ENCODE data around the gene ASIC2. TPM values are rescaled to one million over a fixed set of nuclear protein-coding genes. Genes with fewer than 3 reads are reported as not detected.

ASIC2 gene
- total and polyA plus RNA-seq, 4 donors: 0.10 to 0.18 TPM; not detected in 2

DNA sequence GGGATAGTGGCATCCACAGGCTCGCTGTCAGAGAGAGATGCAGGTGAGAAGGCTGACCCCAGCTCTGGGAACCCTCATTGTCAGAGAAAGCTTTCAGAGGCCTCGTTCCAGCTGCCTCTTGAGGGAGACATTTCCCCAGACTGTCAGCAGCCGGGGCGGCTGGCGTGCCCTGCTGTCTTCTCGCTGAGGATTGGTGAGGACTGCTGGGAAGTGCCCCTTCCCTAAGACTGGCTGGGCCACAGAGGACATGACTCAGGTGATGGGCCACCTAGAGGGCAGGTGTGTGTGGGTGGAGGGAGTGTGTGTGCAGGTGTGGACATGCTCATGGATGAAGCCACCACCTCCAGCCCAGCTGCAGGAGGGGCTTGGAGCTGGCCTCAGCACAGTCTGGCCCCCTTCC, 276.2 kb downstream of the ASIC2 start:
- WGBS, 2 donors: 86% methylated on average over 6 of the region's 6 CpGs
- DNase-seq (no peak), ATAC-seq (ENCODE audit: low FRiP score) (no peak)
- intact Hi-C loops (cut with DNase I): no loop called here
- no peak overlapping the region for H3K4me3 ChIP-seq (ENCODE audit: low read length in 2 of 2)
- H3K4me1 ChIP-seq (ENCODE audit: control insufficient read depth in 1 of 2, insufficient read depth in 2 of 2, low read length in 2 of 2): no peaks in the 10 kb centered on the region
- H3K36me3 ChIP-seq (ENCODE audit: control insufficient read depth in 1 of 2, insufficient read depth in 2 of 2, low read length in 1 of 2): no peaks in the 10 kb centered on the region
- H3K27me3 ChIP-seq (ENCODE audit: control insufficient read depth in 1 of 2, insufficient read depth in 2 of 2, low read length in 1 of 2): no peaks in the 10 kb centered on the region
- no peaks in the 10 kb centered on the region for H3K9me3 ChIP-seq (ENCODE audit: control insufficient read depth, low read length)
- no peak overlapping the region for H3K27ac ChIP-seq (ENCODE audit: low read depth in 1 of 2, low read length in 2 of 2)

DNA sequence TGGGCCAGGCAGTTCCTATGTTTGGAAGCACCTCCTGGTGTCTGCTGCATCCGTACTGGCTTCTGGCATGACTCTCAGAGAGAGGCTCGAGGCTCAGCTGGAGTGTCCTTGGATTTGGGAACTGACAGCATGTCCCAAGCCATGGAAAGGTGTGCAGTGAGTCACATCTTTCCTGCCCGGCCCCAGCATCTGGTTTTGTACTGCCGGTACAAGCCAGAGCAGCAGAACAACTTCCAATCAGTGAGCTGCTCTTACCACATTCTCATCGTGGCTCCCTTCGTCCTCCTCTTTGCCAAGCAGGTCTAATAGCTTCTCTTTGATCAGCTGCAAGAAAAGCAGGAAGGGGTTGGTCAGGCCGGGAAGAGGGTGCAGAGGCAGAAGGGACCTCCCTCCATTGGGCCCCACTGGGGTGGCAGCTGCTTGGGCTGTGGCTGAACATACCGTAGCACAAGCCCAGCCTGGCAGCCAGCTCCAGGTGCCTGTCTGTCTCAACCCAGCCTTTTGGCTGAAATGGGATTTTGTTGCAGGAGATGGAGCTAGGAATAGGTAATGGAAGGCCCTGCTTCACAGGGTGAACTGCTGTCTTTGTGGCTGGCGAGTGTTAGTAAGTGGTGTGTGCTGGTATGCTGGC, 277.3 kb downstream of the ASIC2 start:
- ATAC-seq (ENCODE audit: low FRiP score) (no peak), DNase-seq (no peak)
- Histone ChIP-seq H3K36me3 (ENCODE audit: control insufficient read depth in 1 of 2, insufficient read depth in 2 of 2, low read length in 1 of 2) (no peaks in the 10 kb centered on the region), H3K4me1 (ENCODE audit: control insufficient read depth in 1 of 2, insufficient read depth in 2 of 2, low read length in 2 of 2) (no peaks in the 10 kb centered on the region), H3K27me3 (ENCODE audit: control insufficient read depth in 1 of 2, insufficient read depth in 2 of 2, low read length in 1 of 2) (no peaks in the 10 kb centered on the region), H3K27ac (ENCODE audit: low read depth in 1 of 2, low read length in 2 of 2) (no peak overlapping the region), H3K4me3 (ENCODE audit: low read length in 2 of 2) (no peak overlapping the region), H3K9me3 (ENCODE audit: control insufficient read depth, low read length) (no peaks in the 10 kb centered on the region)
- intact Hi-C loops (cut with DNase I): no loop called here
- WGBS, 2 donors: 78 to 90% methylated on average over 9 of the region's 9 CpGs

DNA sequence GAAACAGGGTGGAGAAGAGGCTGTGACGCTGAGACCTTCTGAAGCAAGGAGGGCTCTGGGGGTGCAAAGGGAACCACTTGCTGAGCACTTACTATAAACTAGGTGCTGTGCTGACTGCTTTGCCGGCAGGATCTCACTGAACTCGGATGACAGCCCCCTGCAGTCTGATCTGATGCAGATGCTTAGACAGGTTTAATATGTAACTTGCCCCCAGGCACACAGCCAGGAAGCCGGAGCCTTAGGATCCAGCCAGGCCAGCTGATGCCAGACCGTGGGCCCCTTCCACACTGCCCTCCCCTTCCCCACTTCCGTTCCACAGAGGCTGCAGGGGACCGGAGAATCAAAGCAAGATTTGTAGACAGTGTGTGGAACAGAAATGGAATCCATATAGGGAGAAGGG, 278.3 kb downstream of the ASIC2 start:
- Histone ChIP-seq H3K4me1 (ENCODE audit: control insufficient read depth in 1 of 2, insufficient read depth in 2 of 2, low read length in 2 of 2) (no peaks in the 10 kb centered on the region), H3K27me3 (ENCODE audit: control insufficient read depth in 1 of 2, insufficient read depth in 2 of 2, low read length in 1 of 2) (no peaks in the 10 kb centered on the region), H3K36me3 (ENCODE audit: control insufficient read depth in 1 of 2, insufficient read depth in 2 of 2, low read length in 1 of 2) (no peaks in the 10 kb centered on the region), H3K27ac (ENCODE audit: low read depth in 1 of 2, low read length in 2 of 2) (no peak overlapping the region), H3K4me3 (ENCODE audit: low read length in 2 of 2) (no peak overlapping the region), H3K9me3 (ENCODE audit: control insufficient read depth, low read length) (no peaks in the 10 kb centered on the region)
- ATAC-seq (ENCODE audit: low FRiP score) (no peak), DNase-seq (no peak)
- intact Hi-C loops (cut with DNase I): no loop called here
- 44 to 50% methylated on average over 7 of the region's 7 CpGs for WGBS, 2 donors

DNA sequence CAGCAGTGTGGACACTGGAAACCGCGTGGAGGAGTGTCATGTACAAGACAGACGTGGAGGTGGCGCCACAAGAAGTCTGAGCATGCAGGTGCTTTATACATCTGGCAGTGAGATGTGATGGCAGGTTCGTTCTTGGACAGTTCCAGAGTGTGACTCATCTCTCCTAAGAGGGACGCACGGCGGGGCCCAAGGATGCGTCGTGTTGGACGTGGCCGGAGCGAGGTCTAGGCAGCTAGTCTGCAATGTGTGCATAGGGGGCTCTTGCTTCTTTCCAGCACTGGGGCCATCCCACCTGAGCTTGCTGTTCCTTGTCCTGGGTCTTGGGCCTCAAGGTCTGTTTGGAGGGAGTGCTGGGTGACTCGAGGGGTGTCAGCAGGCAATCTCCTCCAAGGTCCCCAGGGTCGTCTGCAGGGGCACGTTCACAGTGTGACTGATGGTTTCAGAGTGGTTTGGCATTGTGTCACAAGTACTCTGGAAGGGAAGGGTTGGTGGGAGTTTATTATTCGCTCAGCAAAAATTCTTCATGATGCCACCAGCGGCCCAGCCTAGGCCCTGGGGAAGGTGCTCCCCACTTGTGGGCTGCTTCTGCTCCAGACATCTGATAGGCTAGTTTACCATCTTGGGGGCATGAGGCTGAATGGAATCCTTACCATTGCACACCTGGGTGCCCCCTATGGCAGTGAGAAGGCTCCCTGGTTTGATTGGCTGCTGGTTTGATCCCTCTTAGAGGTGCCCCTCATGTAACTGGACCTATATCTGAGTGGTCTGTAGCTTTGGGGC, 279.3 kb downstream of the ASIC2 start:
- ATAC-seq (ENCODE audit: low FRiP score): no peak
- 91 to 92% methylated on average over 18 of the region's 18 CpGs for WGBS, 2 donors
- Histone ChIP-seq H3K27ac (ENCODE audit: low read depth in 1 of 2, low read length in 2 of 2) (no peak overlapping the region), H3K36me3 (ENCODE audit: control insufficient read depth in 1 of 2, insufficient read depth in 2 of 2, low read length in 1 of 2) (no peaks in the 10 kb centered on the region), H3K9me3 (ENCODE audit: control insufficient read depth, low read length) (no peaks in the 10 kb centered on the region), H3K27me3 (ENCODE audit: control insufficient read depth in 1 of 2, insufficient read depth in 2 of 2, low read length in 1 of 2) (no peaks in the 10 kb centered on the region), H3K4me3 (ENCODE audit: low read length in 2 of 2) (no peak overlapping the region), H3K4me1 (ENCODE audit: control insufficient read depth in 1 of 2, insufficient read depth in 2 of 2, low read length in 2 of 2) (no peaks in the 10 kb centered on the region)
- intact Hi-C loops (cut with DNase I): no loop called here
- no peak for DNase-seq

DNA sequence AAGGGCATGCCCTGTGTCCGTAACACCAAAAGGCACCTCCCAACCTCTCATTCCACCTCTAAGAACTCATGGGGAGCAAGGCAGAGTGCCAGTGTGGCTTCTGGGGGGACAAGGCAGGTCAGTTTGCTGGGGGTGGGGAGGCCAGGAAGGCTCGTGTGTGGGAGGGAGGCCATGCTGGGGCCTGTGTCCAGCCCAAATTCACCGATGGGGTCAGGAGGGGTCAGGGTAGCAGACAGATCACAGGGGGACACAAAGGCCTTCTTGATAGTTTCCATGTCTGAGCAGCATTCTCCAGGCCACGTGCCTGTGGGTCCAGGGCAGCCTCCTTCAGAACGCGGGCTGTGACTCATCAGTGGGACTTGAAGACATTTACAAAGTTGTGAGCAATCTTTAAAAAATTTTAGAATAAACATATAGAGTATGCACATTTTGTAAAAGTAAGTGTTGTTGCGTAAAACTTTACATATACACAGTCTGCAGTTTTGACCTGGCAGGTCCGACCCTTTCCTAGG, 280.5 kb downstream of the ASIC2 start:
- Histone ChIP-seq H3K4me1 (ENCODE audit: control insufficient read depth in 1 of 2, insufficient read depth in 2 of 2, low read length in 2 of 2) (no peaks in the 10 kb centered on the region), H3K4me3 (ENCODE audit: low read length in 2 of 2) (no peak overlapping the region), H3K27ac (ENCODE audit: low read depth in 1 of 2, low read length in 2 of 2) (no peak overlapping the region), H3K9me3 (ENCODE audit: control insufficient read depth, low read length) (no peaks in the 10 kb centered on the region), H3K27me3 (ENCODE audit: control insufficient read depth in 1 of 2, insufficient read depth in 2 of 2, low read length in 1 of 2) (no peaks in the 10 kb centered on the region), H3K36me3 (ENCODE audit: control insufficient read depth in 1 of 2, insufficient read depth in 2 of 2, low read length in 1 of 2) (no peaks in the 10 kb centered on the region)
- WGBS, 2 donors: 53 to 60% methylated on average over 8 of the region's 8 CpGs
- DNase-seq (no peak), ATAC-seq (ENCODE audit: low FRiP score) (no peak)
- intact Hi-C loops (cut with DNase I): no loop called here

DNA sequence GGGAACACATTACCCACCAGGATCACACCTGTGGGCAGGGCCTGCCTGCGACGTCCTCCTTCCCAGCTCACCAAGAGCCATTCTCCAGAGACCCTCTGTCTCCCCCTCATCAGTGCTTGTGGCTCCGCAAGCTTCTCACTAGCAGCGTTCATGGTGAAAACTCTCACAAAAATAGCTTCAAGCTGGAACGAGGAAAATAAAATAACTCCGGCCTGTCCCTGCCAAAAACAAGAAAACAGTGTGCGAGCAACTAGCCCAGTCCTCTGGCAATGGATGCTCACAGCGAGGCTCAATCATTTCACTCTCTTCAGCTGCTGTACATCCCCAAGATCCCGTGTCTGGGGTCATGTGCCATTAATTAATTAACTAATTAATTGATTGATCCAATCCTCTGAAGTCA, 283.5 kb downstream of the ASIC2 start:
- H3K27me3 ChIP-seq (ENCODE audit: control insufficient read depth in 1 of 2, insufficient read depth in 2 of 2, low read length in 1 of 2): no peaks in the 10 kb centered on the region
- WGBS, 2 donors: 20 to 21% methylated on average over 9 of the region's 9 CpGs
- H3K4me3 ChIP-seq (ENCODE audit: low read length in 2 of 2): no peak overlapping the region
- no peaks in the 10 kb centered on the region for H3K9me3 ChIP-seq (ENCODE audit: control insufficient read depth, low read length)
- no peak for ATAC-seq (ENCODE audit: low FRiP score)
- H3K4me1 ChIP-seq (ENCODE audit: control insufficient read depth in 1 of 2, insufficient read depth in 2 of 2, low read length in 2 of 2): no peaks in the 10 kb centered on the region
- DNase-seq: no peak
- H3K36me3 ChIP-seq (ENCODE audit: control insufficient read depth in 1 of 2, insufficient read depth in 2 of 2, low read length in 1 of 2): no peaks in the 10 kb centered on the region
- no peak overlapping the region for H3K27ac ChIP-seq (ENCODE audit: low read depth in 1 of 2, low read length in 2 of 2)
- intact Hi-C loops (cut with DNase I): no loop called here

DNA sequence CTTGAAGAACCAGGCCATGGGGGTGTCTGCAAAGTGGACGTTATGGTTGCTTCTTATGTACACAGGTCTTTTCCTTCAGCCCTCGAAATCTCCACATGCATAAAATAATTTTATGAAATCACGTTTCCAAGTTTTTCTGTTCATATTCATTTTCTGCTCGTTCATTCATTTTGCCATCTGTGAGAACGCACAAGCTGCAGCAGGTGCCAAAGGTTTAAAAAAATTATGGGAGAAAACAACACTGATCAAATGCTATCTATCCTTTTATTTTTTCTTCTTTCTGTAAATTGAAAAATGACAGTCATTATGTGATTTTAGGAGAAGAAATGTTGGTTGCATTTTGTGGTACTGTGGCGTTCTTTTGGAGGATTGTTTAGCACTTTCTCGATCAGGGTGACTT, 285.9 kb downstream of the ASIC2 start:
- Histone ChIP-seq H3K4me3 (ENCODE audit: low read length in 2 of 2) (no peak overlapping the region), H3K4me1 (ENCODE audit: control insufficient read depth in 1 of 2, insufficient read depth in 2 of 2, low read length in 2 of 2) (no peaks in the 10 kb centered on the region), H3K36me3 (ENCODE audit: control insufficient read depth in 1 of 2, insufficient read depth in 2 of 2, low read length in 1 of 2) (no peaks in the 10 kb centered on the region), H3K27ac (ENCODE audit: low read depth in 1 of 2, low read length in 2 of 2) (no peak overlapping the region), H3K9me3 (ENCODE audit: control insufficient read depth, low read length) (no peaks in the 10 kb centered on the region), H3K27me3 (ENCODE audit: control insufficient read depth in 1 of 2, insufficient read depth in 2 of 2, low read length in 1 of 2) (no peaks in the 10 kb centered on the region)
- intact Hi-C loops (cut with DNase I): no loop called here
- DNase-seq (no peak), ATAC-seq (ENCODE audit: low FRiP score) (no peak)
- 88% methylated on average over 7 of the region's 7 CpGs for WGBS, 2 donors

DNA sequence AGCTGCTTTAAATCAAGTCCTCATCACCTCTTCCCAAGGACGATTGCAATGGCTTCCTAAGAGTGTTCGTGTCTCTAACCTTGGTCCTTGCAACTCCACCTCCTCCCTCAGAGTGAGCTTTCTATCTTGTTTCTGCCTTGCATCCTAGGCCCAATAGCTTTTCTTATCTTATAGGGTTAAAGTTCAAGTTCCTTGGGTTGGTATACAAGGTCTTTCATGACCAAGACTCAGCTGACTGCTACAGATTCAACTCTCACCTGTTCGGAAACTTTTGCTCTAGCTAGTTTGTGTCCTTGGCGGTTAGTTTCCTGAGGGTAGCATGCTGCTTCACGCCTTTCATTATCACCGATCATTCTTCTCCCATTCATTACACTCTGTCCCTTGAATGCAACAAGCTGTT, 290.8 kb downstream of the ASIC2 start:
- Histone ChIP-seq H3K4me1 (ENCODE audit: control insufficient read depth in 1 of 2, insufficient read depth in 2 of 2, low read length in 2 of 2) (no peaks in the 10 kb centered on the region), H3K9me3 (ENCODE audit: control insufficient read depth, low read length) (no peaks in the 10 kb centered on the region), H3K36me3 (ENCODE audit: control insufficient read depth in 1 of 2, insufficient read depth in 2 of 2, low read length in 1 of 2) (no peaks in the 10 kb centered on the region), H3K27me3 (ENCODE audit: control insufficient read depth in 1 of 2, insufficient read depth in 2 of 2, low read length in 1 of 2) (no peaks in the 10 kb centered on the region), H3K27ac (ENCODE audit: low read depth in 1 of 2, low read length in 2 of 2) (no peak overlapping the region), H3K4me3 (ENCODE audit: low read length in 2 of 2) (no peak overlapping the region)
- WGBS, 2 donors: 80 to 82% methylated on average over 6 of the region's 6 CpGs
- DNase-seq: no peak
- intact Hi-C loops (cut with DNase I): no loop called here
- ATAC-seq (ENCODE audit: low FRiP score): no peak

DNA sequence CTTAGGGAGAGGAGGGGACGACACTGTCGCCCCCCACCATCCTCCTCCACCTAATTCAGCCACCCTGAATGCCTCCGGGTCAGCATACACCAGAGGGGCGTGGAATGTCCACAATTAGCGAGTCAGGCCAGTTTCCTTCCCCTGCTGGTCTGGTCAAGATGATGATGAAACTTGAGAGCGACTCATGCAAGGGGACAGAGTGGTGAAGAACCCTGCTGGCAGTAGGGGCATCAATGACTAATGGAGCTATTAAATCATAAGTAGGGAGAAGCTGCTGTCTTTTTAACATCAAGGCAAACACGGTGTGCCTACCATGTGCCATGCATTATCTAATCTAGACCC, 294.2 kb downstream of the ASIC2 start:
- WGBS, 2 donors: 42 to 46% methylated on average over 7 of the region's 7 CpGs
- no peak overlapping the region for H3K27ac ChIP-seq (ENCODE audit: low read depth in 1 of 2, low read length in 2 of 2)
- ATAC-seq (ENCODE audit: low FRiP score) (no peak), DNase-seq (no peak)
- no peaks in the 10 kb centered on the region for H3K9me3 ChIP-seq (ENCODE audit: control insufficient read depth, low read length)
- H3K36me3 ChIP-seq (ENCODE audit: control insufficient read depth in 1 of 2, insufficient read depth in 2 of 2, low read length in 1 of 2): no peaks in the 10 kb centered on the region
- intact Hi-C loops (cut with DNase I): loop anchor here in 1 of 2 donors (10.0 kb wide), 2 partner anchors 214 to 514 kb away; partner anchors contain the start of gene CDK5R1
- no peaks in the 10 kb centered on the region for H3K27me3 ChIP-seq (ENCODE audit: control insufficient read depth in 1 of 2, insufficient read depth in 2 of 2, low read length in 1 of 2)
- no peak overlapping the region for H3K4me3 ChIP-seq (ENCODE audit: low read length in 2 of 2)
- no peaks in the 10 kb centered on the region for H3K4me1 ChIP-seq (ENCODE audit: control insufficient read depth in 1 of 2, insufficient read depth in 2 of 2, low read length in 2 of 2)

All from aorta (tissue), 5 donors.